GM10248 (cell line): ENCODE measurements around the gene ABLIM1.

Experiments
- CTCF ChIA-PET: fragments of 300-600 bp; sonication (Branson Sonifier 250); formaldehyde crosslinking; extraction: SDS; loops from one replicate; lab custom pipeline; 2021; ENCODE audit warnings: antibody characterized with exemption; lab: Yijun Ruan, JAX
- POLR2A ChIA-PET: fragments of 350-650 bp; sonication (Branson Sonifier 250); formaldehyde crosslinking; extraction: SDS; loops from one replicate; lab custom pipeline; 2020; ENCODE audit warnings: antibody characterized with exemption; lab: Yijun Ruan, JAX
- DNase-seq: peaks from one replicate; pipeline ENCODE4 v3.0.0; 2012; ENCODE audit errors: extremely low spot score
- CTCF ChIP-seq: IDR thresholded peaks from 2 replicates; pipeline ENCODE4 v1.5.1; 2012; ENCODE audit warnings: mild to moderate bottlenecking, low read depth; ENCODE audit errors: extremely low read depth, missing control alignments, control extremely low read depth

Gene ABLIM1

GRCh38 chr10:114616103-114616502 is 42.0 kb downstream of the ABLIM1 start:
- ChIA-PET CTCF (interaction anchor here (1.1 to 1.3 kb wide), 4 partner anchors 19 to 79 kb away, joined by 3 to 4 read pairs (median 3); no protein-coding TSS in a partner anchor), POLR2A (no interaction called here)
- no peak for TF ChIP-seq CTCF
- no peak for DNase-seq

GRCh38 chr10:114615600-114616007 is 42.5 kb downstream of the ABLIM1 start:
- ChIA-PET POLR2A (interaction anchor here (0.5 kb wide), 1 partner anchor 14 kb away, joined by 3 read pairs; no protein-coding TSS in a partner anchor), CTCF (interaction anchor here (0.6 to 1.5 kb wide), 5 partner anchors 15 to 79 kb away, joined by 3 read pairs; no protein-coding TSS in a partner anchor)
- peak; percentile 30 for DNase-seq
- TF ChIP-seq CTCF: no peak

- DNase-seq: no peak
- no peak for TF ChIP-seq CTCF
- CTCF ChIA-PET: no interaction called here
- POLR2A ChIA-PET: no interaction called here
Measured at GRCh38 chr10:114613237-114613979, 44.7 kb downstream of the ABLIM1 start.

- POLR2A ChIA-PET: no interaction called here
- TF ChIP-seq CTCF: no peak
- no peak for DNase-seq
- CTCF ChIA-PET: interaction anchor here (1.0 kb wide), 1 partner anchor 18 kb away, joined by 3 read pairs; no protein-coding TSS in a partner anchor
Measured at GRCh38 chr10:114611617-114612016, 46.5 kb downstream of the ABLIM1 start.

- CTCF ChIA-PET: interaction anchor here (1.5 kb wide), 1 partner anchor 20 kb away, joined by 4 read pairs; no protein-coding TSS in a partner anchor
- DNase-seq: no peak
- no peak for TF ChIP-seq CTCF
- POLR2A ChIA-PET: no interaction called here
Measured at GRCh38 chr10:114609518-114610426, 48.3 kb downstream of the ABLIM1 start.

GRCh38 chr10:114607358-114607998 is 50.6 kb downstream of the ABLIM1 start:
- no peak for TF ChIP-seq CTCF
- ChIA-PET POLR2A (no interaction called here), CTCF (no interaction called here)
- DNase-seq: no peak
